Ureter (tissue), 1 donor: ENCODE data around the gene DNASE2. TPM values are rescaled to one million over a fixed set of nuclear protein-coding genes. Genes with fewer than 3 reads are reported as not detected.
A peak's percentile ranks its signal among the peaks of the same experiment; 100 is the strongest.
"Not testable (repeated sequence)": the region's sequence is repeated elsewhere in the genome, so short reads cannot be mapped to it uniquely, and the experiment has no call there.

Experiments
- DNase-seq: peaks from one replicate; pipeline ENCODE4 v3.0.0-alpha.2; 2020; ENCODE audit warnings: low spot score
- total RNA-seq: library from RNA; stranded (reverse); gene quantifications from one replicate; pipeline ENCODE4 v1.2.4, GENCODE V29; 2023
- donor health status: DM: yes; HTN: yes; CAD: no.

Gene DNASE2
- total RNA-seq, 1 donor from 2014 or later, result 42.2 TPM

- DNase-seq, result no peak
Measured at GRCh38 chr19:12864721-12865715, 16.2 kb downstream of the DNASE2 start.

- no peak for DNase-seq
Measured at GRCh38 chr19:12864143-12864542, 17.1 kb downstream of the DNASE2 start.

GRCh38 chr19:12859546-12859945 lies 21.7 kb downstream of the DNASE2 start:
- DNase-seq, result no peak

DNA sequence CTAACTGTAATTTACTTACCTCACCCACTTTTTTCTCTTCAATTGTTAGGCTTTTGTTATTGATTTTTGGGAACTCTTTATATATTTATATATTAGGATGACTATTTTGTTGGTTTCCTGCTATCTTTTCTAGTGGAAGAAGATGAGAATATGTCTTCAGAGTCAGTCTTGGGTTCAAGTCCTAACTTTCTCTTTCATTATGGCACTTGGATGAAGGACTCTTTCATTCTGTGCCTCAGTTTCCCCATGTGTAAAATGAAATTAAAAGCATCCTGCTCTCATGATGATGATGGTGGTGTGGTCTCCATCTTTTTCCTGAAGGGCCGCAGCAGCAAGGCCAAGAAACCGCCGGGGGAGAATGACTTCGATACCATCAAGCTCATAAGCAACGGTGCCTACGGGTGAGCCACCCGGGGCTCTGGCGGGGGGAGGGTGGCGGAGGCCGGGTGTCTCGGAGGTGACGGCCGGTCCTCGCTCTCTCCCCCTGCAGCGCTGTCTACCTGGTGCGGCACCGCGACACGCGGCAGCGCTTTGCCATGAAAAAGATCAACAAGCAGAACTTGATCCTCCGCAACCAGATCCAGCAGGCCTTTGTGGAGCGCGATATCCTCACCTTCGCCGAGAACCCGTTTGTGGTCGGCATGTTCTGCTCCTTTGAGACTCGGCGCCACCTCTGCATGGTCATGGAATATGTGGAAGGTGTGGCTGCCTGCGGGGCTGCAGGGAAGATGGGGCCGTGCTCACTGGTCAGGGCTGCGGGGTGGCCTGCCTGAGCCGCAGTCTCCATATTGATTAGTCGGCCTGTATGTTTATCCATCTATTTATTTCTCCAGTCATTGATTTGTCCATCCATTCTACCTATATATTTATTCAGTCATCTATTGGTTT lies 23.0 kb downstream of the DNASE2 start:
- DNase-seq, result no peak

DNA sequence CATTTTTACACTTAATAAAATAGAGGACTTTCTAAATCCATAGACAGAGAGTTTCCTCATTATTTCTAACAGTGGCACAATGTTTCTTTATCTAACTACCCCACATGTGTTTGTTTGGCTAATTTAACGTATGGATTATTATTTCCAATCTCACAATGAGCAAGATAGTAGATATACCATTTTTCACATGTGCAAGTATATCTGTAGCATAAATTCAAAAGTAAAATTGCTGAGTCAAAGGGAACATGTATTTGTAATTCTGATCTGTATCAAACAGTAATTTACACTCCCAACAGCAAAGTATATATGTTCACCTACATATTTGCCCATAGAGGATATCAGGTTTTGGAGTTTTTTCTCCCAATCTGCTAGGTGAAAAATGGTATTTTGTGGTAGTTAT lies 24.6 kb downstream of the DNASE2 start:
- no peak for DNase-seq

GRCh38 chr19:12847159-12848139 lies 33.8 kb downstream of the DNASE2 start:
- DNase-seq, result peak; percentile 86

DNA sequence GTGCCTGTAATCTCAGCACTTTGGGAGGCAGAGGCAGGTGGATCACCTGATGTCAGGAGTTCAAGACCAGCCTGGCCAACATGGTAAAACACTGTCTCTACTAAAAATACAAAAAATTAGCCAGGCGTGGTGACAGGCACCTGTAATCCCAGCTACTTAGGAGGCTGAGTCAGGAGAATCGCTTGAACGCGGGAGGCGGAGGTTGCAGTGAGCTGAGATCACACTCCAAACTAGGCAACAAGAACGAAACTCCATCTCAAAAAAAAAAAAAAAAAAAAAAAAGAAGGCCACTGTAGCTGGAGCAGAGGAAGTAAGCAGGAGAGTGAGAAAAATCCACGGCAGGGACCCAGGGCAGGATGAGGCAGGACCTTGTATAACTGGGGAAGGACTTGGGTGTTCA lies 34.6 kb downstream of the DNASE2 start:
- not testable (repeated sequence) for DNase-seq

DNA sequence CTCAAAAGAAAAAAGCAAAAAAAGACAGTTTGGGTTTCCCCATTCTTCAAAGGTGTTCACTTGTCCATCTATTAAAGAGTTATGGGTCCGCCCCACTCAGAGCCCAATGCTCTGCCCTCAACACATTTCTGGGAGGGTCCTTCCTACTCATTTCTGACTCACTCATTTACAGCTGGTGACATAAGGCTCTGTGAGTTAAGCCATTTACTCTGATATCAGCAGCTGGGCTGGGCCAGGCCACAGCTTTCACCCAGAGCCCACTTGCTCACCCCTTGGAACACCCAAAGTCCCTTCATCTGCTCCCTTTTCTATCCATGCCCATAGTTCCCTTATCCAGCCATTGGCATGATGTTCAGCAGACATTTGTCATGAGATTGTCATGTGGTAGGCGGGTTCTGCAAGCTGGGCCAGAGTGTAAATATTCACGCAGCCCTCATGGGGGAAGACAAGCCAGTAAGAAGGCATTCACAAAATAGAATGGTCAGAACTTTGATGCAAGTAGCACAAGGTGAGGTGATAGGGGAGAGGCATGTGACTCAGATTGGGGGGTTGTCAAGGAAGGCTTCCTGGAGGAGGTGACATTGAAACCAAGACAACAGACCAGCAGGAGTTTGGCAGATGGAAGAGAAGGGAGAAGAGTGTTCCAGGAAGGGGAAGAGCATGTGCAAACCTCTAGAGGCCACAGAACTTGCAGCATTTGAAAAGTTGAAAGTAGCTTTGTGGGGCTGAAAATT lies 37.1 kb downstream of the DNASE2 start:
- no peak for DNase-seq

- DNase-seq, result no peak
Measured at GRCh38 chr19:12843328-12843727, 37.9 kb downstream of the DNASE2 start.

DNA sequence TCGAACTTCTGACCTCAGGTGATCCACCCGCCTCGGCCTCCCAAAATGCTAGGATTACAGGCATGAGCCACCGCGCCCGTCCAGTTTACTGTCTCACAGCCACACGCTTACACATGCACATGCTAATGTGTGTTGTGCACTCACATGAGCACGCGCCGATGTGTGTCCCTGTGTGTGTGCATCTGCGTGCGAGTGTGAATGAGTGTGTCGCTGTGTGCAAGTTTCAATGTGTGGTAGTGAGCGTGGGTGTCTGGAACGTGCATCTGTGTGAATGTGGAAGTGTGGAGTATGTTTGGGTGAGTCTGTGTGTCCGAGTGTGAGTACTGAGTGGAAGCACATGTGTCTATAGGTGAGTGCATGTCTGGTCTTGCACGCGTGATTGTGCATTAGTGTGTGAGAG lies 38.7 kb downstream of the DNASE2 start:
- no peak for DNase-seq

- no peak for DNase-seq
Measured at GRCh38 chr19:12841094-12841493, 40.2 kb downstream of the DNASE2 start.

GRCh38 chr19:12840091-12841079 lies 40.9 kb downstream of the DNASE2 start:
- peak; percentile 69 for DNase-seq

GRCh38 chr19:12838886-12839756 lies 42.1 kb downstream of the DNASE2 start:
- DNase-seq, result no peak

DNA sequence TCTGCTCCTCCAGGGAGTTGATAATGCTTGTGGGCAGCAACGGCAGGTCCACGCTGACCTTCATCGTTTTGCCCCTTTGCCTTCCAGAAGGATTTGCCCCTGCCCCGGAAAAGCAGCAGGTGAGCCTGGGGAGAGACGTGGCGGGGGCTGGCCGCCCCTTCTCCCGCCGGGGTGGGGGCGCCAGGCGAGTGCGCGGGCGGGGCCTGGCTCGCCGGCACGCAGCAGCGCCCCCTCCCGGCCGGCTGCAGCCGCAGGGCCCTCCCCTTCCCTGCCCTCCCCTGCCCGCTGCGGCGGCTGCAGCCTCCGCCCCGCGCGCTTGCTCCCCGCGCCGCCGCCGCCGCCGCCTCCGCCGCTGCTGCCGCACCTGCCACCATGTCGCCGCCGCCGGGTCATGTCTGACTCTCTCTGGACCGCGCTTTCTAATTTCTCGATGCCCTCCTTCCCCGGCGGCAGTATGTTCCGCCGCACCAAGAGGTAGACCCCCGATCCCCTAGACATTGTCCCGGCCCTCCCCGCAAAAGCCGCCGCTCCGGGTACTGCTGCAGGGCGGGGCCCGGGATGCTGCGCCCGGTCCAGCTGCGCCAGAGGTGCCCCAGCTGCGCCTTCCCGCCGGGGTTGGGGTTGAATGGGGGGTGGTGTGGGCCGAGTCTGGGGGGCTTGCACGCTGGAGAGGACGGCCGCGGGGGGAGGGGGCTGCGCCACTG lies 42.9 kb downstream of the DNASE2 start, which contains the start of gene MAST1:
TSS of gene MAST1 (plus strand) at position 334 of the 704 bp plus-strand sequence. CDS start at position 392, 58 bp downstream.
- no peak for DNase-seq

DNA sequence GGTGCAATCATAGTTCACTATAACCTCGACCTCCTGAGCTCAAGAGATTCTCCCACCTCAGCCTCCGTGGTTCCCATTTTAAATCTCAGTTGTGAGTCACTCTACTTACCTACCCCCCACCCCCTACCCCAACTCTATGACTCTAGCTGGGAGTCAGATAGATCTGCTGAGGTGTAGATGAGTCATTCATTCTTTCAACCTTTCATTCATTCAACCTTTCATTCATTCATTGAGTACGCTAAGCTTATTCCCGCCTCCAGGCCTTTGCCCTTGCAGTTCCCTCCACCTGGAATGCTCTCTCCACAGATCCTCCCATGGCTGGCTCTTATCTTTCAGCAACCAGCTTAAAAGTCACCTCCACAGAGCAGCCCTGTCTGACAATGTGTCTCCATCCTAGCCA lies 44.0 kb downstream of the DNASE2 start:
- DNase-seq, result no peak

GRCh38 chr19:12836529-12836863 lies 44.8 kb downstream of the DNASE2 start:
- DNase-seq, result no peak

GRCh38 chr19:12834976-12835757 lies 46.1 kb downstream of the DNASE2 start:
- DNase-seq, result no peak
